Chondrocyte (in vitro differentiated cells): Measurements from ENCODE around the gene TAL2. TPM values are rescaled to one million over a fixed set of nuclear protein-coding genes. Genes with fewer than 3 reads are reported as not detected.

Experiments used
- DNase-seq: peaks from one replicate; pipeline ENCODE4 v3.0.0; 2021; ENCODE audit warnings: mixed read lengths, low spot score
- H3K27ac Mint-ChIP-seq: one replicate; pipeline ENCODE4 v1.8.0; 2021; ENCODE audit warnings: mild to moderate bottlenecking, moderate library complexity, mixed read lengths; ENCODE audit not compliant: unreplicated experiment
- H3K27me3 Mint-ChIP-seq: 2 replicates; pipeline ENCODE4 v1.8.0; 2021; ENCODE audit warnings: low read depth, mixed read lengths
- H3K36me3 Mint-ChIP-seq: 2 replicates; pipeline ENCODE4 v1.8.0; 2021; ENCODE audit warnings: low read depth, mixed read lengths
- H3K4me1 Mint-ChIP-seq: 2 replicates; pipeline ENCODE4 v1.8.0; 2021; ENCODE audit warnings: low read depth, mild to moderate bottlenecking, mixed read lengths
- H3K4me3 Mint-ChIP-seq: one replicate; pipeline ENCODE4 v1.8.0; 2021; ENCODE audit warnings: mild to moderate bottlenecking, moderate library complexity, mixed read lengths; ENCODE audit not compliant: unreplicated experiment
- H3K9me3 Mint-ChIP-seq: 2 replicates; pipeline ENCODE4 v1.8.0; 2021; ENCODE audit warnings: low read depth, mixed read lengths
- total RNA-seq: library from RNA; stranded (reverse); gene quantifications from 3 replicates; pipeline ENCODE4 v1.2.1, GENCODE V29; 2021
- TF ChIP-seq, protein P1 (sequence below): fragments of 200-600 bp; sonication (generic); IDR thresholded peaks from 2 replicates; pipeline ENCODE4 v1.5.0; 2021; ENCODE audit warnings: antibody characterized with exemption, mild to moderate bottlenecking, moderate library complexity

The TAL2 gene
- total RNA-seq, 1 donor from 2014 or later: not detected

DNA sequence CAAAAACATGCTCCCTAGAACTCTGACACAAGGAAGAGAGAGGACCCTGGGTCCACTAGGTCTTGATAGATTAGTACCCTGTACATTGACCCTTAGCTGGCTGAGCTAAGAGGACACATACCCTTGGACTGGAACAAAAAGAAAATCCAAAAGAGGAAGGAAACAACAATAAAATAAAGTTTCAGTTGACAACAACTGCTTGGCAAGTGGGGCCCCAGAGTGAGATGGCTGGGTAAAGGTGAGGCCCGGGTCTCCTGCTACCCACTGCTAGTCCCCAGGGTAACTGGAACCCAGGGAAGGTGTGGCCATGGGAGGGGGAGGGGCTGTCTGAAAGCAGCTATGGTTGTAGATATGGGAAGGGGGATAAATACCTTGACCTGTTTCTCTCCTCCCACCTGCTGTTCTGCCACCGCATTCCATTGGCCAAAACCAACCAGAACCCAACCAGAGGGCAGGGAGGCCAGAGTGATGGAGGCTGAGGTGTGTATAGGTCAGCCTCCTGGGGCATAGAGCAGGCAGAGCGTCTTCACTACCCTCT, 11.7 kb downstream of the TAL2 start:
- H3K27ac Mint-ChIP-seq: no peak overlapping the region
- DNase-seq: no peak
- H3K27me3 Mint-ChIP-seq: peaks cover 18% of the 10 kb centered on the region
- no peaks in the 10 kb centered on the region for H3K36me3 Mint-ChIP-seq
- TF ChIP-seq, protein P1, sequence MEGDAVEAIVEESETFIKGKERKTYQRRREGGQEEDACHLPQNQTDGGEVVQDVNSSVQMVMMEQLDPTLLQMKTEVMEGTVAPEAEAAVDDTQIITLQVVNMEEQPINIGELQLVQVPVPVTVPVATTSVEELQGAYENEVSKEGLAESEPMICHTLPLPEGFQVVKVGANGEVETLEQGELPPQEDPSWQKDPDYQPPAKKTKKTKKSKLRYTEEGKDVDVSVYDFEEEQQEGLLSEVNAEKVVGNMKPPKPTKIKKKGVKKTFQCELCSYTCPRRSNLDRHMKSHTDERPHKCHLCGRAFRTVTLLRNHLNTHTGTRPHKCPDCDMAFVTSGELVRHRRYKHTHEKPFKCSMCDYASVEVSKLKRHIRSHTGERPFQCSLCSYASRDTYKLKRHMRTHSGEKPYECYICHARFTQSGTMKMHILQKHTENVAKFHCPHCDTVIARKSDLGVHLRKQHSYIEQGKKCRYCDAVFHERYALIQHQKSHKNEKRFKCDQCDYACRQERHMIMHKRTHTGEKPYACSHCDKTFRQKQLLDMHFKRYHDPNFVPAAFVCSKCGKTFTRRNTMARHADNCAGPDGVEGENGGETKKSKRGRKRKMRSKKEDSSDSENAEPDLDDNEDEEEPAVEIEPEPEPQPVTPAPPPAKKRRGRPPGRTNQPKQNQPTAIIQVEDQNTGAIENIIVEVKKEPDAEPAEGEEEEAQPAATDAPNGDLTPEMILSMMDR: no peak
- H3K4me3 Mint-ChIP-seq: no peak overlapping the region
- no peaks in the 10 kb centered on the region for H3K9me3 Mint-ChIP-seq
- H3K4me1 Mint-ChIP-seq: no peaks in the 10 kb centered on the region

- Mint-ChIP-seq H3K27ac (no peak overlapping the region), H3K36me3 (no peaks in the 10 kb centered on the region), H3K4me3 (no peak overlapping the region), H3K4me1 (no peaks in the 10 kb centered on the region), H3K9me3 (no peaks in the 10 kb centered on the region), H3K27me3 (peaks cover 10% of the 10 kb centered on the region)
- no peak for DNase-seq
- TF ChIP-seq, protein P1: no peak
Measured at GRCh38 chr9:105676351-105676923, 14.2 kb downstream of the TAL2 start.

DNA sequence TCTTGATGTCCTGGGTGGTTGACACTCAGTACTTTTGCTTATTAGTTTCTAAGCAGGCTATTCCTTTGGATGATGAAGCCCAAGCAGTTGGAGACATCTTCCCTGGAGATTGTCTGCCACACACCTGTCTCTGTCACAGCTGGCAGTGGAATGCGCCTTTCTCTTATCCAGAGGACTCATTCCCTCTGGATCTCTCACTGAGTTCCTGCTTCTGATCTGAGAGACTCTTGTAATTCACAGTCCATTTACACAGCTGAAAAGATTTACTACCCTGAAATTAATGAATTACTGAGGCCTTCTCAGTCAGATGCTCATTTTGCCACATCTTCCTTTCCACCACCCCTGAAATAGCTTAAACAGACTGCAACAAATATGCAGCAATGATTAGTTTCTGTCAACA, 15.9 kb downstream of the TAL2 start:
- Mint-ChIP-seq H3K4me1 (no peaks in the 10 kb centered on the region), H3K36me3 (no peaks in the 10 kb centered on the region), H3K27ac (no peak overlapping the region), H3K9me3 (no peaks in the 10 kb centered on the region), H3K4me3 (no peak overlapping the region), H3K27me3 (peaks cover 4% of the 10 kb centered on the region)
- DNase-seq: no peak
- TF ChIP-seq, protein P1: no peak

DNA sequence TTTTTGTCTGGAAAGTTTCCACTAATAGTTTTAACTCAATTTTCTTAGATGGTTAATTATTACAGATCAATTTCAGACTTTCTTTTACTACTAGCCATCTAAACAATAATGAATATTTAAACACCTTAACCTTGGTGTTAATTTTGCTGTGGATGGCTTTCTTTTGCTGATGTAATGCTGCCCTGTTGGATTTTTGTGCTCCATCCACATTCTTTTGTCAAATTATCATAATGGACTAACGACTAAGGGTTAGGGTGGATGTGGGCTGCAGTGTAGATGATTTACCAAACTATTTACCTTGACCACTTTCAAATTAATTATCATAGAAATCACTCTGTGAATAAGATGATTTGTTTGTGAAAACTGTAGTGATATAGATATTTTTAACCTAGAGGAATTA, 16.5 kb downstream of the TAL2 start:
- no peak overlapping the region for H3K27ac Mint-ChIP-seq
- no peaks in the 10 kb centered on the region for H3K36me3 Mint-ChIP-seq
- H3K9me3 Mint-ChIP-seq: no peaks in the 10 kb centered on the region
- H3K4me3 Mint-ChIP-seq: no peak overlapping the region
- H3K4me1 Mint-ChIP-seq: no peaks in the 10 kb centered on the region
- TF ChIP-seq, protein P1: no peak
- peaks cover 2% of the 10 kb centered on the region for H3K27me3 Mint-ChIP-seq
- DNase-seq: no peak

GRCh38 chr9:105679257-105680022, 17.2 kb downstream of the TAL2 start:
- Mint-ChIP-seq H3K4me1 (no peaks in the 10 kb centered on the region), H3K36me3 (no peaks in the 10 kb centered on the region), H3K27ac (no peak overlapping the region), H3K4me3 (no peak overlapping the region), H3K9me3 (no peaks in the 10 kb centered on the region), H3K27me3 (peaks cover 2% of the 10 kb centered on the region)
- no peak for DNase-seq
- TF ChIP-seq, protein P1: no peak
